ENCODE data around the gene CLIC3. TPM values are rescaled to one million over a fixed set of nuclear protein-coding genes. Genes with fewer than 3 reads are reported as not detected.

Gene CLIC3
- total RNA-seq, 1 donor from 2014 or later, result not detected

DNA sequence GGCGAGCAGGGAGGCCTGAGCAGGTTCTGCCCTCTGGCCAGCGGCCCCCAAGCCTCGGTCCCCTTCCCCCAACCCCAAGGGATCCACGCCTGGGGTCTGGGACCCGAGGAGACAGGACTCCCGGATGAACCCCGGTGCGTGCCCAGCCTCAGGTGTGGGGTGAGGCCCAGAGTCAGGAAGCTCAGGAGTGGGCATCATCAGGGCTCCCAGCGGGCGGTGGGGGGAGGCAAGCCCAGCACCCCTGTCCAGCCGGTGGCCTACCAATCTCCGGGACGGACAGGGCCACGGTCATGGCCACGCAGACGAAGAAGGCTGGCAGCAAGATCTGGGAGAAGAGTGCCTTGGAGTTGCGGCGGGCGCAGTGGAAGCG, 17.2 kb upstream of the CLIC3 start:
- H3K36me3 Mint-ChIP-seq, result peaks cover 5% of the 10 kb centered on the region
- no peak overlapping the region for H3K4me3 ChIP-seq
- H3K27me3 Mint-ChIP-seq (ENCODE audit: insufficient read depth, low read depth), result peaks cover 2% of the 10 kb centered on the region
- H3K27ac ChIP-seq, result no peak overlapping the region
- no peaks in the 10 kb centered on the region for H3K9me3 Mint-ChIP-seq
- no peaks in the 10 kb centered on the region for H3F3A ChIP-seq (ENCODE audit: low read depth)
- no peak overlapping the region for H3K27ac Mint-ChIP-seq
- no peak overlapping the region for H2AFZ ChIP-seq (replicated peaks)
- no peaks in the 10 kb centered on the region for H3K36me3 ChIP-seq
- DNase-seq (ENCODE audit: low spot score), result no peak
- H3K4me1 ChIP-seq, result no peaks in the 10 kb centered on the region
- no peak overlapping the region for H3K9ac ChIP-seq
- no peaks in the 10 kb centered on the region for H3K79me2 ChIP-seq (ENCODE audit: low read depth)
- H3K27me3 ChIP-seq, result no peaks in the 10 kb centered on the region
- H4K20me1 ChIP-seq (ENCODE audit: low read depth), result no peaks in the 10 kb centered on the region
- no peak overlapping the region for H3K4me2 ChIP-seq
- no peak overlapping the region for H3K4me3 Mint-ChIP-seq
- H3K4me1 Mint-ChIP-seq, result no peaks in the 10 kb centered on the region
- TF ChIP-seq EZH2 (IDR thresholded peaks at IDR 0.05), result no peak
- TF ChIP-seq EZH2phosphoT487 (IDR thresholded peaks at IDR 0.05), result no peak
- H3K9me3 ChIP-seq (ENCODE audit: low read depth), result no peaks in the 10 kb centered on the region

DNA sequence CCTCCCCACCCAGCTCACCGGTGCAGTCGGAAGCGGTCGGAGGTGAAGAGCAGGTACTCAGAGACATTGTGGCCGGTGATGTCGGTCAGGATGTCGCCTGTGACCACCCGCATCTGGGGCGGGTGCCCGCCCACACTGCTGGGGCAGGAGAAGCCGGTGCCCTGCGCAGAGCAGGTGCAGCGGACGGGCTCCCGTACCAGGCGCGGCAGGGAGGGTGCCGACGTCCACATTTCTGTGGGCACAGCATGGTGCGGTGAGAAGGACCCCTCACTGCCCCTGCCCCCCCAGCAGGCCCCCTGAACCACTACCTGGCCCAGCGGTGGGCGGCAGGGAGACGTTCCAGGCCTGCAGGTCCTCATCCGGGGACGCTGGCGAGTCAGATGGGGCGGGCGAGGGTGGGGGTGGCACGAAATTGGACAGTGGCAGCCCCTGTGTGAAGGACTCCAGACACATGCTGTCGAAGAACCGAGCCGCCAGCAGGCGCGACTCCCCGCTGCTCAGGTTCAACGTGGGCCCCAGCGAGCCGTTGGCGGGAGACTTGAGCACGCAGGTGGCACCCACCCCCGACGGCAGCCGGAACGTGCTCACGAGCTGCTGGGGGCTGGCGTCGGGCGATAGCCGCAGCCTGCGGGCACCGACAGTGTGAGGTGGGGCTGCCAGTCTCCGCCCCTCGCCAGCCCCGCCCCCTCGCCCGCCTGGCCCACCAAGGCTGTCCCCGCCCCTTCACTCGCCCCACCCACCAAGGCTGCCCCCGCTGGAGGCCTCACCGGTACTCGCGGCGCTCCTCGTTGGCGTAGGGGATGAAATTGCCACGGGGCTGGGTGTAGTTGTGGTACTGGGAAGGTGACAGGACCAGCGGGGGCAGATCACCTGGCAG, 16.6 kb upstream of the CLIC3 start:
- TF ChIP-seq EZH2phosphoT487 (IDR thresholded peaks at IDR 0.05), result no peak
- TF ChIP-seq EZH2 (IDR thresholded peaks at IDR 0.05), result no peak
- TF ChIP-seq, protein P1, sequence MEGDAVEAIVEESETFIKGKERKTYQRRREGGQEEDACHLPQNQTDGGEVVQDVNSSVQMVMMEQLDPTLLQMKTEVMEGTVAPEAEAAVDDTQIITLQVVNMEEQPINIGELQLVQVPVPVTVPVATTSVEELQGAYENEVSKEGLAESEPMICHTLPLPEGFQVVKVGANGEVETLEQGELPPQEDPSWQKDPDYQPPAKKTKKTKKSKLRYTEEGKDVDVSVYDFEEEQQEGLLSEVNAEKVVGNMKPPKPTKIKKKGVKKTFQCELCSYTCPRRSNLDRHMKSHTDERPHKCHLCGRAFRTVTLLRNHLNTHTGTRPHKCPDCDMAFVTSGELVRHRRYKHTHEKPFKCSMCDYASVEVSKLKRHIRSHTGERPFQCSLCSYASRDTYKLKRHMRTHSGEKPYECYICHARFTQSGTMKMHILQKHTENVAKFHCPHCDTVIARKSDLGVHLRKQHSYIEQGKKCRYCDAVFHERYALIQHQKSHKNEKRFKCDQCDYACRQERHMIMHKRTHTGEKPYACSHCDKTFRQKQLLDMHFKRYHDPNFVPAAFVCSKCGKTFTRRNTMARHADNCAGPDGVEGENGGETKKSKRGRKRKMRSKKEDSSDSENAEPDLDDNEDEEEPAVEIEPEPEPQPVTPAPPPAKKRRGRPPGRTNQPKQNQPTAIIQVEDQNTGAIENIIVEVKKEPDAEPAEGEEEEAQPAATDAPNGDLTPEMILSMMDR (IDR thresholded peaks at IDR 0.05), result no peak

DNA sequence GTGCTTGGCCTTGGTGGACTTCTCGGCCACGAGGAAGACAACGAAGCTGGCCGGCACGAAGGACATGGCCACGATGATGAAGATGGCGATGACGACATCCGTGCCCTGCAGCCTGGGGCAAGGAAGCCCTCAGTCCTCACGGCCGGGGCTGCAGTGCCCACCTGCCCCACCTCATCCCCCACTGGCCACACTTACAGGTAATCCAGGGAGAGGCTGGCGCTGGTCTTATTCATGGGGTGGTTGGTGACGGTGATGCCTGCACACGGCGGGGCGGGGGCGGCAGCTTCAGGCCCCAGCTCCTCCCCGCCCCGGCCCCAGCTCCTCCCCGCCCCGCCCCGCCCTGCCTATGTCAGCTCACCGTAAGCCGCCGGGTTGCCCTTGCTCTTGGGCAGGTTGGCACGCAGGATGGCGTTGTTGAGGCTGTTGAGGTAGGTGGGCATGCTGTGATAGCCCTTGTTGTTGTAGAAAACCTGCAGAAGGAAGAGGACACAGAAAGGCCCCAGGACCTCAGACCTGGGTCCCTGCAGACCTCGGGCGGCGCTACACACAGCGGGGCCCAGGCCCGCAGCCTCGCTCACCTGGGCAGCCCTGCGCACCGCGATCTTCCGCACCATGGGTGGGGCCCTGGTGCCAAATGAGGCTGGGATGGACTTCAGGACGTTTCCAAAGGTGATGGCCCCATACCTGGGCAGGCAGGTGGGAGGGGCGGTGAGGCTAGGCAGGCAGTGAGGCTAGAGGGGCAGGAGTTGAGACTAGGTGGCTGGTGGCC, 15.7 kb upstream of the CLIC3 start:
- Histone ChIP-seq H3K9ac (no peak overlapping the region), H3K9me3 (ENCODE audit: low read depth) (no peaks in the 10 kb centered on the region), H3F3A (ENCODE audit: low read depth) (no peaks in the 10 kb centered on the region), H3K4me1 (no peaks in the 10 kb centered on the region), H3K79me2 (ENCODE audit: low read depth) (no peaks in the 10 kb centered on the region), H3K27ac (no peak overlapping the region), H3K4me3 (no peak overlapping the region), H4K20me1 (ENCODE audit: low read depth) (no peaks in the 10 kb centered on the region), H3K27me3 (no peaks in the 10 kb centered on the region), H3K4me2 (no peak overlapping the region), H3K36me3 (no peaks in the 10 kb centered on the region), H2AFZ (replicated peaks) (no peak overlapping the region)
- Mint-ChIP-seq H3K36me3 (peaks cover 5% of the 10 kb centered on the region), H3K27me3 (ENCODE audit: insufficient read depth, low read depth) (peaks cover 4% of the 10 kb centered on the region), H3K27ac (no peak overlapping the region), H3K4me3 (no peak overlapping the region), H3K4me1 (no peaks in the 10 kb centered on the region), H3K9me3 (no peaks in the 10 kb centered on the region)
- DNase-seq (ENCODE audit: low spot score), result no peak
- TF ChIP-seq EZH2 (IDR thresholded peaks at IDR 0.05) (no peak), EZH2phosphoT487 (IDR thresholded peaks at IDR 0.05) (no peak)
- TF ChIP-seq, protein P1 (IDR thresholded peaks at IDR 0.05), result no peak

More for the DNA sequence above, 16.6 kb upstream of the CLIC3 start:
- Histone ChIP-seq H3K9me3 (ENCODE audit: low read depth) (no peaks in the 10 kb centered on the region), H3F3A (ENCODE audit: low read depth) (no peaks in the 10 kb centered on the region), H4K20me1 (ENCODE audit: low read depth) (no peaks in the 10 kb centered on the region), H3K79me2 (ENCODE audit: low read depth) (no peaks in the 10 kb centered on the region), H3K4me3 (no peak overlapping the region), H2AFZ (replicated peaks) (no peak overlapping the region), H3K4me2 (no peak overlapping the region), H3K36me3 (no peaks in the 10 kb centered on the region), H3K27ac (no peak overlapping the region), H3K27me3 (no peaks in the 10 kb centered on the region), H3K9ac (no peak overlapping the region), H3K4me1 (no peaks in the 10 kb centered on the region)
- DNase-seq (ENCODE audit: low spot score), result no peak
- H3K4me3 Mint-ChIP-seq, result no peak overlapping the region
- no peaks in the 10 kb centered on the region for H3K4me1 Mint-ChIP-seq
- no peak overlapping the region for H3K27ac Mint-ChIP-seq
- peaks cover 3% of the 10 kb centered on the region for H3K27me3 Mint-ChIP-seq (ENCODE audit: insufficient read depth, low read depth)
- no peaks in the 10 kb centered on the region for H3K9me3 Mint-ChIP-seq
- peaks cover 5% of the 10 kb centered on the region for H3K36me3 Mint-ChIP-seq
